ENCODE results near the gene CRCP. TPM values are rescaled to one million over a fixed set of nuclear protein-coding genes. Genes with fewer than 3 reads are reported as not detected.
"Not testable (repeated sequence)": the region's sequence is repeated elsewhere in the genome, so short reads cannot be mapped to it uniquely, and the experiment has no call there.

The CRCP gene
- total RNA-seq, 4 donors from 2014 or later, result 20.6 to 48.6 (median 44.1) TPM

- Histone ChIP-seq H3K4me1 (peaks cover 8 to 26% (median 11%) of the 10 kb centered on the region in 4 donors), H3K36me3 (peaks cover 0 to 27% (median 11%) of the 10 kb centered on the region in 4 donors)
- DNase-seq, result peak; percentile 20
Measured at GRCh38 chr7:66150471-66150870, 35.8 kb downstream of the CRCP start.

DNA sequence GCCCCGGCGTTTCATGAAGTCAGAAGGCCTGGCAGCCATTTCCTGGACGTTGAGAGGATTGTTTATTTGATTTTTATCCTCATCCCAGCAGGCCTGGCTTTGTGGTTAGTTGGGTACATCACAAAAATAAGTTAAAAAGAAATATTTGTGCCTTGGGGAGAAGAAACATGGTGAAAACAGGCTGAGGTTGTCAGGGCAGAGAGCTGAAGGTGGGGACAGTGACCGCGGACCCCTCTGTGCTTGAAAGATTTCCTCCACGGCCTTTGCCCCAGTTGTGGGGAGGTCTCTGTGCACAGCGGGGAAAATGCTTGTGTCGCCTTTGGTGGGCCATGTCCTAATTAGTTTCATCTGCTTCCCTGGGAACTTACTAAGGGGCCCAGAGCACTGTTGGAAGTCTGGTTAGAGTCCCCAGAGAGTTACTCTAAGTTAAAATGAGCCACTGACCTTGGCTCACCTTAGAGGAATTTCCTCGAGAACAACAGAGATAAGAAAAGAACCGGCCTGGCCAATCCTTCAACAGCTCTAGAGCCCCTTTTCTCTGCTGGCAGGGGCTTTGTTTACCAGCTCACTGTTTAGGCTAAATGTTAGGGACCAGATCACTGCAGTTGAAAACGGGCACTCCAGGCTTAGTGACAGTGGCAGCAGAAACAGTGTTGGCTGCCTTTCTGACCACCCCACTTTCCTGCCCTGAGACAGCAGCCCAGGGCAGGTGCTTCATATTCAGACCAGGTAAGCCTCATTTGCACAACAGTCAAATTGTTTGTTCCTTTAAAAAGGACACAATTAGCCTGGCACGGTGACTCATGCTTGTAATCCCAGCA is 37.9 kb downstream of the CRCP start:
- DNase-seq, result no peak
- H3K36me3 ChIP-seq, result peaks cover 0 to 31% (median 13%) of the 10 kb centered on the region in 4 donors
- intact Hi-C loops (cut with DNase I; ENCODE audit: low total_unique reads) (no loop called here), in situ Hi-C loops (cut with MboI; ENCODE audit: low pct_ligation_motif_present in 1 of 4, low pct_unique_long_range_greater_than_20kb in 1 of 4, low sequenced_read_pairs in 3 of 4) (no loop called here)
- H3K27ac ChIP-seq, result peak overlapping the region; percentile 41 to 56 (median 53)
- H3K9me3 ChIP-seq, result no peaks in the 10 kb centered on the region
- TF ChIP-seq EP300 (IDR thresholded peaks at IDR 0.05; ENCODE audit: low read depth) (no peak), POLR2AphosphoS5 (IDR thresholded peaks at IDR 0.05) (no peak), POLR2A (IDR thresholded peaks at IDR 0.05) (no peak)
- TF ChIP-seq, protein P1, sequence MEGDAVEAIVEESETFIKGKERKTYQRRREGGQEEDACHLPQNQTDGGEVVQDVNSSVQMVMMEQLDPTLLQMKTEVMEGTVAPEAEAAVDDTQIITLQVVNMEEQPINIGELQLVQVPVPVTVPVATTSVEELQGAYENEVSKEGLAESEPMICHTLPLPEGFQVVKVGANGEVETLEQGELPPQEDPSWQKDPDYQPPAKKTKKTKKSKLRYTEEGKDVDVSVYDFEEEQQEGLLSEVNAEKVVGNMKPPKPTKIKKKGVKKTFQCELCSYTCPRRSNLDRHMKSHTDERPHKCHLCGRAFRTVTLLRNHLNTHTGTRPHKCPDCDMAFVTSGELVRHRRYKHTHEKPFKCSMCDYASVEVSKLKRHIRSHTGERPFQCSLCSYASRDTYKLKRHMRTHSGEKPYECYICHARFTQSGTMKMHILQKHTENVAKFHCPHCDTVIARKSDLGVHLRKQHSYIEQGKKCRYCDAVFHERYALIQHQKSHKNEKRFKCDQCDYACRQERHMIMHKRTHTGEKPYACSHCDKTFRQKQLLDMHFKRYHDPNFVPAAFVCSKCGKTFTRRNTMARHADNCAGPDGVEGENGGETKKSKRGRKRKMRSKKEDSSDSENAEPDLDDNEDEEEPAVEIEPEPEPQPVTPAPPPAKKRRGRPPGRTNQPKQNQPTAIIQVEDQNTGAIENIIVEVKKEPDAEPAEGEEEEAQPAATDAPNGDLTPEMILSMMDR (IDR thresholded peaks at IDR 0.05), result no peak
- no peaks in the 10 kb centered on the region for H3K27me3 ChIP-seq
- WGBS, 2 donors (ENCODE audit: low coverage in 1 of 2), result 53 to 69% methylated on average over 9 to 12 of the region's 12 CpGs
- H3K4me1 ChIP-seq, result peaks cover 8 to 23% (median 11%) of the 10 kb centered on the region in 4 donors
- H3K4me3 ChIP-seq, result no peak overlapping the region

More at GRCh38 chr7:66150471-66150870, 35.8 kb downstream of the CRCP start:
- TF ChIP-seq POLR2A (IDR thresholded peaks at IDR 0.05) (no peak), EP300 (IDR thresholded peaks at IDR 0.05; ENCODE audit: low read depth) (no peak), POLR2AphosphoS5 (IDR thresholded peaks at IDR 0.05) (no peak)
- TF ChIP-seq, protein P1 (IDR thresholded peaks at IDR 0.05), result no peak
- in situ Hi-C loops (cut with MboI; ENCODE audit: low pct_ligation_motif_present in 1 of 4, low pct_unique_long_range_greater_than_20kb in 1 of 4, low sequenced_read_pairs in 3 of 4), result no loop called here
- H3K27ac ChIP-seq, result peak overlapping the region; percentile 41 to 69 (median 56)
- H3K27me3 ChIP-seq, result no peaks in the 10 kb centered on the region
- intact Hi-C loops (cut with DNase I; ENCODE audit: low total_unique reads), result no loop called here
- 35% methylated on average over 3 of the region's 3 CpGs; no CpG with 5 or more reads in 1 of the 2 donors for WGBS, 2 donors (ENCODE audit: low coverage in 1 of 2)
- no peaks in the 10 kb centered on the region for H3K9me3 ChIP-seq
- no peak overlapping the region for H3K4me3 ChIP-seq

DNA sequence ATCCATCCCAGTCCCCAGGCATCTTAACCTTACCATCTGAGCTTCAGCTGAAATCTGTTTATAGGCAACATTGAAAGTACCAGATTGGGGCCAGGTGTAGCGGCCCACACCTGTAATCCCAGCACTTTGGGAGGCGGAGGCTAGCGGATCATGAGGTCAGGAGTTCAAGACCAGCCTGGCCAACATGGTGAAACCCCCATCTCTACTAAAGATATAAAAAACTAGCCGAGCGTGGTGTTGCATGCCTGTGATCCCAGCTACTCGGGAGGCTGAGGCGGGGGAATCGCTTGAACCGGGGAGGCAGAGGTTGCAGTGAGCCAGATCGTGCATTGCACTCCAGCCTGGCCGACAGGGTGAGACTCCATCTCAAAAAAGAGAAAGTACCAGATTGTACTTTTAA is 39.0 kb downstream of the CRCP start:
- H3K27ac ChIP-seq, result no peak overlapping the region
- no peaks in the 10 kb centered on the region for H3K9me3 ChIP-seq
- in situ Hi-C loops (cut with MboI; ENCODE audit: low pct_ligation_motif_present in 1 of 4, low pct_unique_long_range_greater_than_20kb in 1 of 4, low sequenced_read_pairs in 3 of 4) (no loop called here), intact Hi-C loops (cut with DNase I; ENCODE audit: low total_unique reads) (no loop called here)
- peaks cover 0 to 31% (median 13%) of the 10 kb centered on the region in 4 donors for H3K36me3 ChIP-seq
- H3K4me3 ChIP-seq, result no peak overlapping the region
- DNase-seq, result no peak
- WGBS, 2 donors (ENCODE audit: low coverage in 1 of 2), result 96% methylated on average over 11 of the region's 11 CpGs; no CpG with 5 or more reads in 1 of the 2 donors
- H3K4me1 ChIP-seq, result peaks cover 8 to 23% (median 11%) of the 10 kb centered on the region in 4 donors
- H3K27me3 ChIP-seq, result no peaks in the 10 kb centered on the region
- no peak for TF ChIP-seq EP300 (IDR thresholded peaks at IDR 0.05; ENCODE audit: low read depth)
- no peak for TF ChIP-seq POLR2AphosphoS5 (IDR thresholded peaks at IDR 0.05)
- TF ChIP-seq POLR2A (IDR thresholded peaks at IDR 0.05), result no peak

DNA sequence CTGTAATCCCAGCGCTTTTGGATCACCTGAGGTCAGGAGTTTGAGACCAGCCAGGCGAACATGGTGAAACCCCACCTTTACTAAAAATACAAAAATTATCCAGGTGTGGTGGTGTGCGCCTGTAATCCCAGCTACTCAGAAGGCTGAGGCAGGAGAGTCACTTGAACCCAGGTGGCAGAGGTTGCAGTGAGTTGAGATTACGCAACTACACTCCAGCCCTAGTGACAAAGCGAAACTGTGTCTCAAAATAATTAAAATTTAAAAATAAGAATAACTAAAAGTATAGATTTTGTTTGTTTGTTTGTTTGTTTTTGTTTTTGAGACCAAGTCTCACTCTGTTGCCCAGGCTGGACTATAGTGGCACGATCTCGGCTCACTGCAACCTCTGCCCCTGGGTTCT is 41.4 kb downstream of the CRCP start:
- in situ Hi-C loops (cut with MboI; ENCODE audit: low pct_ligation_motif_present in 1 of 4, low pct_unique_long_range_greater_than_20kb in 1 of 4, low sequenced_read_pairs in 3 of 4); H3K9me3 ChIP-seq; H3K27me3 ChIP-seq; H3K27ac ChIP-seq; DNase-seq; intact Hi-C loops (cut with DNase I; ENCODE audit: low total_unique reads); H3K4me1 ChIP-seq; H3K4me3 ChIP-seq: not testable (repeated sequence)
- H3K36me3 ChIP-seq, result peaks cover 0 to 31% (median 13%) of the 10 kb centered on the region in 4 donors
- WGBS, 2 donors (ENCODE audit: low coverage in 1 of 2), result 95 to 98% methylated on average over 5 to 7 of the region's 7 CpGs

DNA sequence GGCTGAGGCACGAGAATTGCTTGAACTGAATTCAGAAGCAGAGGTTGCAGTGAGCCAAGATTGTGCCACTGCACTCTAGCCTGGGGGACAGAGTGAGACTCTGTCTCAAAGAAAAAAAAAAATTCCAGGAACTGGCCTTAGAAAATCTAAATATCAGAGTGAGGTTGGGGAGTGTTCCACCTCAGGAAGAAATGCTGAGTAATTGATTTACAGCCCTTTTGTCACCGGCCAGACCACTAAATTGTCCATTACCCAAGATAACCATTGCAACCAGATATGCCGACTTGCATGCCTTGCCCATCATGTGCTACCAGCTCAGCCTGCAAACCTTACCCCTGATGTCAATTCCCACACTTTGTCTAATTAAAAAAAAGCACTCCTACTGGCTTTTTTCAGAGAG is 42.4 kb downstream of the CRCP start:
- in situ Hi-C loops (cut with MboI; ENCODE audit: low pct_ligation_motif_present in 1 of 4, low pct_unique_long_range_greater_than_20kb in 1 of 4, low sequenced_read_pairs in 3 of 4) (no loop called here), intact Hi-C loops (cut with DNase I; ENCODE audit: low total_unique reads) (no loop called here)
- no peak for TF ChIP-seq POLR2A (IDR thresholded peaks at IDR 0.05)
- Histone ChIP-seq H3K4me3 (no peak overlapping the region), H3K27me3 (no peaks in the 10 kb centered on the region), H3K27ac (no peak overlapping the region), H3K9me3 (no peaks in the 10 kb centered on the region), H3K36me3 (peaks cover 0 to 28% (median 13%) of the 10 kb centered on the region in 4 donors), H3K4me1 (no peaks in the 10 kb centered on the region)
- no peak for DNase-seq
- WGBS, 2 donors (ENCODE audit: low coverage in 1 of 2), result 83 to 84% methylated on average over 3 of the region's 3 CpGs

Measured in transverse colon (tissue), 4 donors.